ENCODE data around the gene ADRA2A.

GRCh38 chr10:111127081-111127848, 50.4 kb downstream of the ADRA2A start:
- TF ChIP-seq EZH2phosphoT487 (IDR thresholded peaks at IDR 0.05; ENCODE audit: insufficient read depth, low read depth) (no peak), EZH2 (IDR thresholded peaks at IDR 0.05; ENCODE audit: insufficient read depth, poor library complexity, severe bottlenecking) (no peak)
